K562 (cell line): ENCODE results near the gene TMC2. TPM values are rescaled to one million over a fixed set of nuclear protein-coding genes. Genes with fewer than 3 reads are reported as not detected.

Experiments
- ARHGAP35 ChIP-seq: fragments of 450-650 bp; IDR thresholded peaks from 2 replicates; pipeline ENCODE4 v1.6.1; 2018; ENCODE audit not compliant: partially characterized antibody
- ARID1B ChIP-seq: fragments of 450-650 bp; IDR thresholded peaks from 2 replicates; pipeline ENCODE4 v1.6.1; 2016; ENCODE audit warnings: antibody characterized with exemption, mild to moderate bottlenecking, inconsistent platforms
- CBFB ChIP-seq: sonication (generic); formaldehyde crosslinking; IDR thresholded peaks from 2 replicates; pipeline ENCODE4 v1.4.0; 2020; ENCODE audit warnings: mild to moderate bottlenecking, missing genetic modification reagents
- CHD4 ChIP-seq: fragments of 200-600 bp; sonication (generic); IDR thresholded peaks from 3 replicates; pipeline ENCODE4 v1.6.1; 2012; ENCODE audit warnings: low read depth, mild to moderate bottlenecking, mixed read lengths, low read length, inconsistent platforms; ENCODE audit not compliant: insufficient read depth, insufficient replicate concordance, poor library complexity, severe bottlenecking
- CSDE1 ChIP-seq, 2 experiments: fragments of 450-650 bp; IDR thresholded peaks; 2 replicates each; pipeline ENCODE4 v1.6.1; 2016; ENCODE audit warnings: mild to moderate bottlenecking in 1 of 2
- CTCF ChIP-seq, 3 experiments: IDR thresholded peaks in 2 of 3; conservative IDR thresholded peaks in 1 of 3; 2 replicates each; pipeline ENCODE4 v1.5.1; 2011 to 2012; ENCODE audit warnings: low read length in 3 of 3, mild to moderate bottlenecking in 3 of 3, control low read depth in 2 of 3, improper control_type of control experiment in 1 of 3, inconsistent platforms in 1 of 3, low read depth in 1 of 3, mixed read lengths in 1 of 3, moderate library complexity in 1 of 3; ENCODE audit not compliant: insufficient read depth in 2 of 3
- E2F3 ChIP-seq: fragments of 250-450 bp; sonication (Bioruptor Pico); IDR thresholded peaks from 2 replicates; pipeline ENCODE4 v1.4.0; 2020; ENCODE audit warnings: mild to moderate bottlenecking
- EP300 ChIP-seq: IDR thresholded peaks from 2 replicates; pipeline ENCODE4 v1.6.1; 2012; ENCODE audit warnings: low read length, improper control_type of control experiment
- GATAD2A ChIP-seq: fragments of 450-650 bp; IDR thresholded peaks from 2 replicates; pipeline ENCODE4 v1.6.1; 2017
- HMGN3 ChIP-seq: IDR thresholded peaks from 2 replicates; pipeline ENCODE4 v1.6.1; 2011; ENCODE audit warnings: borderline replicate concordance, low read depth, mild to moderate bottlenecking, mixed read lengths, low read length; ENCODE audit not compliant: insufficient read length; ENCODE audit errors: extremely low read depth
- RHOXF2B ChIP-seq: fragments of 250-450 bp; sonication (Bioruptor Pico); conservative IDR thresholded peaks from 2 replicates; pipeline ENCODE4 v1.5.1; 2021
- ZBTB1 ChIP-seq: sonication (generic); formaldehyde crosslinking; IDR thresholded peaks from 2 replicates; pipeline ENCODE4 v1.8.1; 2023; ENCODE audit warnings: missing genetic modification reagents, low read depth, mild to moderate bottlenecking, borderline replicate concordance
- ZC3H11A ChIP-seq: IDR thresholded peaks from 2 replicates; pipeline ENCODE4 v1.6.1; 2012; ENCODE audit warnings: low read depth, low read length, improper control_type of control experiment
- ZNF212 ChIP-seq: fragments of 450-650 bp; formaldehyde crosslinking; IDR thresholded peaks from 2 replicates; pipeline ENCODE4 v1.4.0; 2020; ENCODE audit warnings: mild to moderate bottlenecking
- ZNF324 ChIP-seq: fragments of 250-450 bp; sonication (Bioruptor Pico); IDR thresholded peaks from 2 replicates; pipeline ENCODE4 v1.4.0; 2020; ENCODE audit warnings: mild to moderate bottlenecking
- ZNF717 ChIP-seq: fragments of 250-450 bp; sonication (Bioruptor Pico); IDR thresholded peaks from 2 replicates; pipeline ENCODE4 v1.5.0; 2021
- polyA plus RNA-seq, 8 experiments: library from polyadenylated mRNA; depleted of rRNA in 4 of 8; stranded (reverse) in 5 of 8; unstranded in 3 of 8; fragments of >200 nt; fragmentation: Nextera tagmentation in 2 of 8; fragmentation: Illumina TruSeq in 1 of 8; extraction: Ambion mirVana in 2 of 8; extraction: Trizol in 1 of 8; gene quantifications; 2 replicates each; pipeline versions ENCODE4 v1.2.1 to v1.2.3, GENCODE V29; 2011 to 2014; ENCODE audit warnings: inconsistent platforms in 1 of 8, missing spikeins in 1 of 8
- total RNA-seq, 7 experiments: library from RNA; depleted of rRNA in 6 of 7; stranded (reverse); fragments of >200 nt in 6 of 7; fragmentation: Illumina TruSeq in 2 of 7; extraction: Trizol in 2 of 7; gene quantifications; 2 replicates each; pipeline versions ENCODE4 v1.2.1 to v1.2.3, GENCODE V29; 2011 to 2021; ENCODE audit warnings: low replicate concordance in 1 of 7
- TF ChIP-seq, protein P1 (sequence below), 2 experiments: fragments of 150-350 bp in 1 of 2; IDR thresholded peaks; 2 replicates each; pipeline ENCODE4 v1.6.1; 2012 to 2016; ENCODE audit warnings: low read depth in 2 of 2, low read length in 2 of 2, mild to moderate bottlenecking in 1 of 2, moderate library complexity in 1 of 2
- TF ChIP-seq, protein P2 (sequence below): fragments of 250-450 bp; sonication (Bioruptor Pico); IDR thresholded peaks from 2 replicates; pipeline ENCODE4 v1.4.0; 2020; ENCODE audit warnings: mild to moderate bottlenecking, moderate library complexity, borderline replicate concordance
- TF ChIP-seq, protein P3 (sequence below): fragments of 450-650 bp; formaldehyde crosslinking; IDR thresholded peaks from 2 replicates; pipeline ENCODE4 v1.4.0; 2020; ENCODE audit warnings: mild to moderate bottlenecking, mixed read lengths

TMC2 gene
- total and polyA plus RNA-seq, 9 of the 15 experiments (the other 6 are each of a cell fraction or from before 2014, with no cell fraction given), result not detected

GRCh38 chr20:2523919-2524708 lies 12.3 kb upstream of the TMC2 start (continued):
- TF ChIP-seq, protein P1, sequence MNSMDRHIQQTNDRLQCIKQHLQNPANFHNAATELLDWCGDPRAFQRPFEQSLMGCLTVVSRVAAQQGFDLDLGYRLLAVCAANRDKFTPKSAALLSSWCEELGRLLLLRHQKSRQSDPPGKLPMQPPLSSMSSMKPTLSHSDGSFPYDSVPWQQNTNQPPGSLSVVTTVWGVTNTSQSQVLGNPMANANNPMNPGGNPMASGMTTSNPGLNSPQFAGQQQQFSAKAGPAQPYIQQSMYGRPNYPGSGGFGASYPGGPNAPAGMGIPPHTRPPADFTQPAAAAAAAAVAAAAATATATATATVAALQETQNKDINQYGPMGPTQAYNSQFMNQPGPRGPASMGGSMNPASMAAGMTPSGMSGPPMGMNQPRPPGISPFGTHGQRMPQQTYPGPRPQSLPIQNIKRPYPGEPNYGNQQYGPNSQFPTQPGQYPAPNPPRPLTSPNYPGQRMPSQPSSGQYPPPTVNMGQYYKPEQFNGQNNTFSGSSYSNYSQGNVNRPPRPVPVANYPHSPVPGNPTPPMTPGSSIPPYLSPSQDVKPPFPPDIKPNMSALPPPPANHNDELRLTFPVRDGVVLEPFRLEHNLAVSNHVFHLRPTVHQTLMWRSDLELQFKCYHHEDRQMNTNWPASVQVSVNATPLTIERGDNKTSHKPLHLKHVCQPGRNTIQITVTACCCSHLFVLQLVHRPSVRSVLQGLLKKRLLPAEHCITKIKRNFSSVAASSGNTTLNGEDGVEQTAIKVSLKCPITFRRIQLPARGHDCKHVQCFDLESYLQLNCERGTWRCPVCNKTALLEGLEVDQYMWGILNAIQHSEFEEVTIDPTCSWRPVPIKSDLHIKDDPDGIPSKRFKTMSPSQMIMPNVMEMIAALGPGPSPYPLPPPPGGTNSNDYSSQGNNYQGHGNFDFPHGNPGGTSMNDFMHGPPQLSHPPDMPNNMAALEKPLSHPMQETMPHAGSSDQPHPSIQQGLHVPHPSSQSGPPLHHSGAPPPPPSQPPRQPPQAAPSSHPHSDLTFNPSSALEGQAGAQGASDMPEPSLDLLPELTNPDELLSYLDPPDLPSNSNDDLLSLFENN (IDR thresholded peaks at IDR 0.05; ENCODE audit: low read depth in 2 of 2, low read length in 2 of 2), result no peak
- TF ChIP-seq ZNF717 (CRISPR knock-in tag) (no peak), EP300 (no peak), ZNF324 (no peak), ARID1B (no peak; the same call in 1 of the 2 replicates), GATAD2A (no peak), CSDE1 (IDR thresholded peaks at IDR 0.05) (no peak), CTCF (IDR thresholded peaks at IDR 0.05 in 2 of 3, conservative IDR thresholded peaks at IDR 0.05 in 1 of 3; ENCODE audit: insufficient read depth in 2 of 3, low read depth in 1 of 3, low read length in 3 of 3) (peak; percentile 76 to 88 (median 86)), RHOXF2B (CRISPR knock-in tag) (no peak), ARHGAP35 (no peak), ZC3H11A (no peak), ZNF212 (CRISPR knock-in tag) (no peak), CBFB (CRISPR knock-in tag) (no peak), E2F3 (no peak), ZBTB1 (CRISPR knock-in tag) (no peak), CHD4 (no peak), HMGN3 (no peak)
- TF ChIP-seq, protein P2, sequence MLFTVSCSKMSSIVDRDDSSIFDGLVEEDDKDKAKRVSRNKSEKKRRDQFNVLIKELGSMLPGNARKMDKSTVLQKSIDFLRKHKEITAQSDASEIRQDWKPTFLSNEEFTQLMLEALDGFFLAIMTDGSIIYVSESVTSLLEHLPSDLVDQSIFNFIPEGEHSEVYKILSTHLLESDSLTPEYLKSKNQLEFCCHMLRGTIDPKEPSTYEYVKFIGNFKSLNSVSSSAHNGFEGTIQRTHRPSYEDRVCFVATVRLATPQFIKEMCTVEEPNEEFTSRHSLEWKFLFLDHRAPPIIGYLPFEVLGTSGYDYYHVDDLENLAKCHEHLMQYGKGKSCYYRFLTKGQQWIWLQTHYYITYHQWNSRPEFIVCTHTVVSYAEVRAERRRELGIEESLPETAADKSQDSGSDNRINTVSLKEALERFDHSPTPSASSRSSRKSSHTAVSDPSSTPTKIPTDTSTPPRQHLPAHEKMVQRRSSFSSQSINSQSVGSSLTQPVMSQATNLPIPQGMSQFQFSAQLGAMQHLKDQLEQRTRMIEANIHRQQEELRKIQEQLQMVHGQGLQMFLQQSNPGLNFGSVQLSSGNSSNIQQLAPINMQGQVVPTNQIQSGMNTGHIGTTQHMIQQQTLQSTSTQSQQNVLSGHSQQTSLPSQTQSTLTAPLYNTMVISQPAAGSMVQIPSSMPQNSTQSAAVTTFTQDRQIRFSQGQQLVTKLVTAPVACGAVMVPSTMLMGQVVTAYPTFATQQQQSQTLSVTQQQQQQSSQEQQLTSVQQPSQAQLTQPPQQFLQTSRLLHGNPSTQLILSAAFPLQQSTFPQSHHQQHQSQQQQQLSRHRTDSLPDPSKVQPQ (CRISPR knock-in tag), result no peak
- TF ChIP-seq, protein P3, sequence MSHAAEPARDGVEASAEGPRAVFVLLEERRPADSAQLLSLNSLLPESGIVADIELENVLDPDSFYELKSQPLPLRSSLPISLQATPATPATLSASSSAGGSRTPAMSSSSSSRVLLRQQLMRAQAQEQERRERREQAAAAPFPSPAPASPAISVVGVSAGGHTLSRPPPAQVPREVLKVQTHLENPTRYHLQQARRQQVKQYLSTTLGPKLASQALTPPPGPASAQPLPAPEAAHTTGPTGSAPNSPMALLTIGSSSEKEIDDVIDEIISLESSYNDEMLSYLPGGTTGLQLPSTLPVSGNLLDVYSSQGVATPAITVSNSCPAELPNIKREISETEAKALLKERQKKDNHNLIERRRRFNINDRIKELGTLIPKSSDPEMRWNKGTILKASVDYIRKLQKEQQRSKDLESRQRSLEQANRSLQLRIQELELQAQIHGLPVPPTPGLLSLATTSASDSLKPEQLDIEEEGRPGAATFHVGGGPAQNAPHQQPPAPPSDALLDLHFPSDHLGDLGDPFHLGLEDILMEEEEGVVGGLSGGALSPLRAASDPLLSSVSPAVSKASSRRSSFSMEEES, result no peak
